Type B pancreatic cell (in vitro differentiated cells): ENCODE results near the gene MARS1. TPM values are rescaled to one million over a fixed set of nuclear protein-coding genes. Genes with fewer than 3 reads are reported as not detected.

Experiments
- DNase-seq: peaks from one replicate; pipeline ENCODE4 v3.0.0; 2021; ENCODE audit warnings: mixed read lengths; ENCODE audit not compliant: unreplicated experiment; ENCODE audit errors: extremely low spot score
- H3K27ac Mint-ChIP-seq: 2 replicates; pipeline ENCODE4 v1.8.0; 2021; ENCODE audit warnings: mild to moderate bottlenecking, mixed read lengths
- H3K27me3 Mint-ChIP-seq: 2 replicates; pipeline ENCODE4 v1.8.0; 2021; ENCODE audit warnings: mixed read lengths
- H3K36me3 Mint-ChIP-seq: 2 replicates; pipeline ENCODE4 v1.8.0; 2021; ENCODE audit warnings: mixed read lengths
- H3K4me1 Mint-ChIP-seq: one replicate; pipeline ENCODE4 v1.8.0; 2021; ENCODE audit warnings: mixed read lengths; ENCODE audit not compliant: unreplicated experiment
- H3K4me3 Mint-ChIP-seq: 2 replicates; pipeline ENCODE4 v1.8.0; 2021; ENCODE audit warnings: mild to moderate bottlenecking, mixed read lengths
- H3K9me3 Mint-ChIP-seq: 2 replicates; pipeline ENCODE4 v1.8.0; 2021; ENCODE audit warnings: mixed read lengths
- CTCF ChIP-seq: fragments of 200-600 bp; sonication (generic); conservative IDR thresholded peaks from 2 replicates; pipeline ENCODE4 v1.5.0; 2021; ENCODE audit warnings: antibody characterized with exemption, mild to moderate bottlenecking
- total RNA-seq: library from RNA; stranded (reverse); gene quantifications from 2 replicates; pipeline ENCODE4 v1.2.1, GENCODE V29; 2021; ENCODE audit warnings: low replicate concordance

Gene MARS1
- total RNA-seq, 1 donor from 2014 or later: 200 TPM

- peak; percentile 96 for TF ChIP-seq CTCF
- Mint-ChIP-seq H3K27ac (peak overlapping the region; percentile 93), H3K36me3 (no peaks in the 10 kb centered on the region), H3K27me3 (peaks cover 27% of the 10 kb centered on the region), H3K9me3 (no peaks in the 10 kb centered on the region), H3K4me1 (peaks cover 21% of the 10 kb centered on the region), H3K4me3 (peak overlapping the region; percentile 93)
- peak; percentile 93 for DNase-seq
Observed at GRCh38 chr12:57462251-57462911, 25.5 kb upstream of the MARS1 start.

GRCh38 chr12:57462912-57463253, 25.0 kb upstream of the MARS1 start:
- no peaks in the 10 kb centered on the region for H3K9me3 Mint-ChIP-seq
- peaks cover 21% of the 10 kb centered on the region for H3K4me1 Mint-ChIP-seq
- DNase-seq: no peak
- TF ChIP-seq CTCF: no peak
- H3K36me3 Mint-ChIP-seq: no peaks in the 10 kb centered on the region
- H3K27me3 Mint-ChIP-seq: peaks cover 32% of the 10 kb centered on the region
- H3K27ac Mint-ChIP-seq: peak overlapping the region; percentile 93
- H3K4me3 Mint-ChIP-seq: peak overlapping the region; percentile 93

DNA sequence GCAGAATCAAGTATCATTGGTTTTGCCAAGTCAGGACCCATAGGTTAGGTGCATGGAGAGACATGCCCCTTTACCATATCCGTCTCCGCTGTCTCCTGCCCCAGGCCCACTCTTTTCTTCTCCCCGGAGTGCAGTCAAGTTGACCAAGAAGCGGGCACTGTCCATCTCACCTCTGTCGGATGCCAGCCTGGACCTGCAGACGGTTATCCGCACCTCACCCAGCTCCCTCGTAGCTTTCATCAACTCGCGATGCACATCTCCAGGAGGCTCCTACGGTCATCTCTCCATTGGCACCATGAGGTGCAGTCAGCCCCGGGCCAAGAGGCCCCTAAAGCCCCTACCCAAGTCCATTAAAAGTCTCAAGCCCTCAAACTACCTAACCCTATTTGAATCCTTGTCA, 23.3 kb upstream of the MARS1 start:
- DNase-seq: no peak
- no peaks in the 10 kb centered on the region for H3K36me3 Mint-ChIP-seq
- no peak overlapping the region for H3K4me3 Mint-ChIP-seq
- TF ChIP-seq CTCF: no peak
- peaks cover 16% of the 10 kb centered on the region for H3K4me1 Mint-ChIP-seq
- peaks cover 36% of the 10 kb centered on the region for H3K27me3 Mint-ChIP-seq
- no peak overlapping the region for H3K27ac Mint-ChIP-seq
- H3K9me3 Mint-ChIP-seq: no peaks in the 10 kb centered on the region

GRCh38 chr12:57465030-57465746, 22.7 kb upstream of the MARS1 start:
- Mint-ChIP-seq H3K27me3 (peaks cover 35% of the 10 kb centered on the region), H3K4me1 (peaks cover 15% of the 10 kb centered on the region), H3K9me3 (no peaks in the 10 kb centered on the region), H3K36me3 (no peaks in the 10 kb centered on the region), H3K4me3 (no peak overlapping the region), H3K27ac (no peak overlapping the region)
- no peak for DNase-seq
- no peak for TF ChIP-seq CTCF

GRCh38 chr12:57465747-57466505, 21.9 kb upstream of the MARS1 start:
- H3K4me1 Mint-ChIP-seq: peaks cover 11% of the 10 kb centered on the region
- H3K4me3 Mint-ChIP-seq: no peak overlapping the region
- TF ChIP-seq CTCF: no peak
- H3K27me3 Mint-ChIP-seq: peaks cover 32% of the 10 kb centered on the region
- H3K36me3 Mint-ChIP-seq: no peaks in the 10 kb centered on the region
- no peak overlapping the region for H3K27ac Mint-ChIP-seq
- no peaks in the 10 kb centered on the region for H3K9me3 Mint-ChIP-seq
- no peak for DNase-seq
